Activated CD8-positive, alpha-beta memory T cell treated with anti-CD3 and anti-CD28 coated beads, Interleukin-2, amount 50 U/mL, for 24 hours (primary cell): ENCODE data around the gene ULK1.
"Not testable (repeated sequence)": the region's sequence is repeated elsewhere in the genome, so short reads cannot be mapped to it uniquely, and the experiment has no call there.

Experiments used
- DNase-seq: peaks from one replicate; pipeline ENCODE4 v3.0.0-alpha.2; 2020; ENCODE audit errors: extremely low read depth

ULK1 gene

DNA sequence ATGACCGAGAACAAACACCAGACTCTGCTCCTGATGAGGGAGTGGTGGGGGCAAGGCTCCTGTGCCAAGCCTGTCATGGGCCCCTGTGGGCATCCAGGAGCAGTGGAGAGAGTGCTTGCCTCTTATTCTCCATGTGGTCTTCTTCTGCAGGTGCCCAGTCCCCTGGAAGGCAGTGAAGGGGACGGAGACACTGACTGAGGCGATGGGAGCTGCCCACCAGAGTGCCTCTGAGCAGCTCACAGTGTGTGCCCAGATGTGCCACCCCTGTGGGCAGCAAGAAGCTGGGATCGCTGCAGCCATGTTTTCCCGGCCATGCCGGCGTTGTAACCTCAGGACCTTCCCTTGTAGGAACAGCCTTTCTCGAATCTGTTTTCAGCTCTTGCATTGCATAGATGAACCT is 49.0 kb downstream of the ULK1 start:
- DNase-seq = no peak

DNA sequence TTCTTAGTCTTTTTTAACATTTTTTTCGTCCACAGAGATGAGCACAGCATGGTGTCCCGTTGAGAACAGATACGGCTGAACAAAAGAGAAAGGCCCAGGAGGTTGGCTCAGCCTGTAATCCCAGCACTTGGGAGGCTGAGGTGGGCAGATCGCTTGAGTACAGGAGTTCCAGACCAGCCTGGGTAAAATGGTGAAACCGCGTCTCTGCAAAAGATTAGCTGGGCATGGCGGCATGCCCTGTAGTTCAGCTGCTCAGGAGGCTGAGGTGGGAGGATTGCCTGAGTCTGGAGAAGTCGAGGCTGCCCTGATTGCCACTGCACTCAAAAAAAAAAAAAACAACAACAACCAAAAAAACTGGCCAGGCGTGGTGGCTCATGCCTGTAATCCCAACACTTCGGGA is 49.5 kb downstream of the ULK1 start:
- DNase-seq = no peak

DNA sequence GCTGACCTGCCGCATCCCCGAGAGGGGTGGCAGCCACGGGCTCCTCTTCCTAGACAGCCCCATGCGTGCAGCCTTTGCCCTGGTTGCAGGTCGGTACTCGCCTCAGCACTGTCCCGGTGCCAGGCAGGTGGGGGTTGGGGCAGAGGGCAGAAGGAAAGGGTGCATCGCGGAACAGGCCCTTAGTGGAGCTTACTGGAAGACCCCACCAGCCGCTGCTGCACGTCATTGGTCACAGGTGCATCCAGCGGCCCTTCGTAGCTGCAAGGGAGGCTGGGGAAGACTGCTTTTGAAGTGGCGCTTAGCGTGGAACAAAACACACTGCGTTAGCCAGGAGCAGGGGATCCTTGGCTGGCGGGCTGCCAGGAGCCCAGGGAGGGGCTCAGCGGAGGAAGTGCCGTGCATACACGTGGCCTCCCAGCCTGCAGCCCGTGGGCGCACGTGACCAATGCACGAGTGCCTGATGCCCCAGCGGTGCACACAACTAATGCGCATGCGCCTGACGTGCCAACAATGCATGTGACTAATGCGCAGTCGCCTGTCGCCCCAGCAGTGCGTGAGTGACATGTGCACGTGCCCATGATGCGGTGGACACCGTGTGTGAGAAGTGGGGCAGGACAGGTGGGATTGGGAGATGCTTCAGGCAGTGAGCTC is 50.3 kb downstream of the ULK1 start:
- DNase-seq = no peak

DNA sequence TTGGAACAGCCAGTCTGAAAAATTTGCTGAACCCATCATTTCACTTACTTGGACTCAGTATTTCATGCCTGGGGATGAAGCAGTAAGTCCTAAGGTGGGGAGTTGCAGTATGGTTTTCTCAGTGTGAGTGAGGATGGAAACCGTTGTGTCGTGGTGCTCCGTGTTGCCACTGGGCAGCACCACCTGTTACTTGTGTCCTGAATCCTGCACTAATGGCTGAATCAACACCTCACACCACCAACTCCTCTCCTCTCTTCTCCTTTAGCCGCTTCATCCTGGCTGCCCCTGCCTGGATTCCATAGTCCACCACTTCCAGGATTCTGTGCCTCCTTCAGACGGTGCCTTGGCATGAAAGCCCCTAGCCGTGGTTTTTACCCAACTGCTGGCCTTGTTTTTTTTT is 52.3 kb downstream of the ULK1 start:
- DNase-seq = no peak

DNA sequence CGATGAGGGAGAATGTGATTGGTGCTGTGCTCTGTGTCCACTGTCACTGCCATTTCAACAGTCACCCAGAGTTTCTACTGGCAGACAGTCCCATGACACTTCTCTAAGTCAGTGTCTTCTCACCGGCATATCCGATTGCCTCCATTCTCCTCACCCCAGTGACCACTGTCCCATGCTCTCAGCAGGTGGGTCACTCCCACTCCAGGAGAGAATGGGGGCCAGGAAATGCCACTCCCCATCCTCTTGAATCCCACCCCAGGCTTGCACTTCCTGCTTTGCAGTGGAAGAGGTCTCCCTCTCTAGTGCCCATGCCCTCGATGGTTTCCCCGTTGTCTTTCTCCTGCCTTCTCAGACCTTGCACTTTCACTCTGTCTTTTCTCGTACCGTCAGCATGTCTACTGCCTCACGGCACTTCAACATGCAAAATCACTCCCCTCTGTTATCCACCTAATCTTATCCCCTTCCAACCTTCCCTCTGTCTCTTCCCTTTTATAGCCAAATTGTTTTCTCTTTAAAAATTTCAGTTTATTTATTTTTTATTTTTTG is 53.1 kb downstream of the ULK1 start:
- no peak for DNase-seq

DNA sequence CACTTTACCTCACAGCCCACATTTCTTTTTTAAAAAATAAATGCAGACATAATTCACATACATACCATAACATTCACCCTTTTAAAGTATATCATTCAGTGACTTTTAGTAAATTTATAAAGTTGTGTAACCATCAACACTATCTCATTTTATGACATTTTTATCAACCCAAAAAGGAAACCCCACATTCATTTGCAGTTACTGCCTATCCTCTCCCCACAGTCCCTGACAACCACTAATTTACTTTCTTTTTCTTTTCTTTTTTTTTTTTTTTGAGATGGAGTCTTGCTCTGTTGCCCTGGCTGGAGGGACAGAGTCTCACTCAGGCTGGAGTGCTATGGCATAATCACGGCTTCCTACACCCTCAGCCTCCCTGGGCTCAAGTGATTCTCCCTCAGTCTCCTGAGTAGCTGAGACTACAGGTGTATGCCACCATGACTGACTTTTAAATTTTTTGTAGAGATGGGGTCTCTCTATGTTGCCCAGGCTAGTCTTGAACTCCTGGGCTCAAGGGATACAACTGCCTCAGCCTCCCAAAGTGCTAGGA is 53.8 kb downstream of the ULK1 start:
- DNase-seq = no peak

DNA sequence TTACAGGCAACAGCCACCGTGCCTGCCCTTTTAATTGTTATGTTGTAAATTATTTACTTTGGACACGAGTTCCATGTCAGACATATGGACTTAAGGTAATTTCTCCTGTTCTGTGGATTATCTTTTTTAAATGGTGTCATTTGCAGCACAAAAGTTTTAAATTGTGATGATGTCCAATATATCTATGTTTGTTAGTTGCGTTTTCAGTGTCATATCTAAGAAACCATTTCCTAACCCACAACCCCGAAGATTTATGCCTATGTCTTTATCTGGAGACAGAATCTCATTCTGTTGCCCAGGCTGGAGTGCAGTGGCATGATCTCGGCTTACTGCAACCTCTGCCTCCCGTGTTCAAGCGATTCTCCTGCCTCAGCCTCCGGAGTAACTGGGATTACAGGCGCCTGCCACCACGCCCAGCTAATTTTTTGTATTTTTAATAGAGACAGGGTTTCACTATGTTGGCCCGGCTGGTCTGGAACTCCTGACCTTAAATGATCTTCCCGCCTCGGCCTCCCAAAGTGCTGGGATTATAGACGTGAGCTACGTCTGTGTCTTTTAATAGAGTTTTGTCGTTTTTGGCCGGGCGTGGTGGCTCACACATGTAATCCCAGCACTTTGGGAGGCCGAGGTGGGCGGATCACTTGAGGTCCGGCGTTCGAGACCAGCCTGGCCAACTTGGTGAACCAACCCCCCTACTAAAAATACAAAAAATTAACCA is 54.5 kb downstream of the ULK1 start:
- DNase-seq = not testable (repeated sequence)

DNA sequence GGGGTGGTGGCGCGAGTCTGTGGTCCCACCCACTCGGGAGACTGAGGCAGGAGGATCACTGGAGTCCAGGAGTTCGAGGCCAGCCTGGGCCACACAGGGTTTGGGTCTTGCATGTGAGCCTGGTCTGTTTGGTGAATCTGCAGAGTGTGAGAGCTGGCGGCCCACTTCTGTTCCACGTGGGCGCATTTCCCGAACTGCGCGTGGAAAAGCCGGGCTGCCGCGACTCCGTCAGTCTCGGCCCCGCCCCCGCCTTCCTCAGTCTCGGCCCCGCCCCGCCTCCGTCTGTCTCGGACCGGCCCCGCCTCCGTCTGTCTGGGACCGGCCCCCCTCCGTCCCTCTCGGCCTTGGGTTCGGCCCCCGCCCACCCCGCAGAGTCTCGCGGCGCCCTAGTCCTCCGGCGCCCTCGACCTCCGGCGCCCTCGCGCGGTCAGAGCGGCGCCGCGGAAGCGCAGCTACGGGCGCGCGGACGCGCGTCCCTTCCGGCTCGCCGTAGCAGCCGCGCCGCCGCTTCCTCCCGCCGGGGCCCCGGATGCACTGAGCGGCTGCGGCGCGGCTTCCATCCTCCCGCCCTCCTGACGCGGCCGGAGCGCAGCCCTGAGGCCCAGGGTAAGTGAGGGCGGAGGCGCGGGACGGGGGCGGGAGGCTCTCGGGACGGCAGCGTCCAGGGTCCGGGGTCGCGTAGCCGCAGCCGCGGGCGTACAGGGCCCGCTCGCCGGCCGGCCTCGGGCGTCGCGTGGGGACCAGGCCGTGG is 55.2 kb downstream of the ULK1 start, which contains the start of gene EP400:
Gene EP400, plus strand, starts transcription at position 512 of the 751 bp plus-strand sequence. CDS start 10,678 bp downstream, outside the sequence.
- peak; percentile 85 for DNase-seq

DNA sequence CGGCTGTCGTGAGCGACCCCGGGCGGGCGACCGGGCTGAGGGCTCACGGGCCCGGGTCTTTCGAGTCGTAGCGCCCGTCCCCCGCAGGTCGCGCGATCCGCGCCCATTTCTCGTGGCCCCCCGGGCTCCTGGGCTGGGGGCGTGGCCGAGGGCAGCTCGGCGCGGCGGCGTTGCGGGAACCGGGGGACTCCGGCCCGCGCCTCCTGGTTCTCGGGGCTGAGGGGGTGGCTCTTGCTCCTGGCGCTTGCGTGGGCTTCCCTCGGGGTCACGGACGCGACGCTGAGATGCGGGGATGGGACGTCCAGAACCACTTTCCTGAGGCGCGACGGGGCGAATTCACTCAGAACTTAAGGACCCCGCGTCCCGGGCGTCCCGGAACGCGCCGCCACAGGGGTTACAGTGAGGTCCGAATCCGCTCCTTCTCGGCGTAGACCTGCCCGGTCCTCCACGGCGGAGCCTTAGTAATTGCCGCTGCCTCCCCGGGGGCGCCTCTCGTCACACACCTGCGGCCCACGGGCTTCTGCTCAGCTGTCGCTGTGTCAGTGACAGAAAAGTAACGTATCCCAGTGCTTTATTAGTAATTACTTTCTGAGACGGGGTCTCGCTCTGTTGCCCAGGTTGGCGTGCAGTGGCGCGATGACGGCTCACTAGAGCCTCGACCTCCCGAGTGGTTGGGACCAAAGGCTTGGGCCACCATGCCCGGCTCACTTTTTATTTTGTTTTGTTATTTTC is 55.9 kb downstream of the ULK1 start:
- no peak for DNase-seq

DNA sequence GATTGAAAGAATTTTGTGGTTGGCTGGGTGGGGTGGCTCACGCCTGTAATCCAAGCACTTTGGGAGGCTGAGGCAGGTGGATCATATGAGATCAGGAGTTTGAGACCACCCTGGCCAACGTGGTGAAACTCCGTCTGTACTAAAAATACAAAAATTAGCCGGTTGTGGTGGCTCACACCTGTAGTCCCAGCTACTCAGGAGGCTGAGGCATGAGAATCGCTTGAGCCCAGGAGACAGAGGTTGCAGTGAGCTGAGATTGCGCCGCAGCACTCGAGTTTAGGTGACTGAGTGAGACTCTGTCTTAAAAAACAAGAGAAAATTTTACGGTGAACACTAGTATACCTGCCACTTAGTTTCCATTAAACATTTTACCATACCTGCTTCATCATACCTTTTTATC is 59.4 kb downstream of the ULK1 start:
- not testable (repeated sequence) for DNase-seq

DNA sequence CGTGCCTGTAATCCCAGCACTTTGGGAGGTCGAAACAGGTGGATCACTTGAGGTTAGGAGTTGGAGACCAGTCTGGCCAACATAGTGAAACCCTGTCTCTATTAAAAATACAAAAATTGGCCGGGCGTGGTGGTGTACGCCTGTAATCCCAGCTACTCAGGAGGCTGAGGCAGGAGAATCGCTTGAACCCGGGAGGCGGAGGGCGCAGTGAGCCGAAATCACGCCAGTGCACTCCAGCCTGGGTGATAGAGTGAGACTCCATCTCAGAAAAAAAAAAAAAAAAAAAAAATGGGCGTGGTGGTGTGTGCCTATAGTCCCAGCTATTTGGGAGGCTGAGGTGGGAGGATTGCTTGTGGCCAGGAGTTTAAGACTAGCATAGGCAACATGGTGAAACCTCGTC is 60.0 kb downstream of the ULK1 start:
- not testable (repeated sequence) for DNase-seq

DNA sequence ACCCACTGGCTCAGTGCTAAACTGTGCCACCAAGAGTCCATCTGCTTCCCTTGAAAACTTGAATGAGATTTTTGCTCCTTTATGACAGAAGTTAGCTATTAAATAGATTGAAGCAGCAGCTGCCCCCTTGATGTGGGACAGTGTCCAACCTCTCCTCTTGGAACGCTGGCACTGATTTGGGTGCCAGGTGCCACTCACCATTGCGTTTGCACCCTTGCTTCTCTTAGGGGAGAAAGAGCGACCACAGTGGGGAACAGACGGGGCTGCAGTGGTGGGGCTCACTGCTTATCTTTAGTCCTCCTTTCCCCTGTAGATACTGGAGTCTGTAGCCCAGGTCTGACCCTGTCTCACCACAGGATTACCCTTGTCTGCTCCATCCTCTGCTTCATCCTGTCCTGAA is 64.7 kb downstream of the ULK1 start:
- DNase-seq = no peak

DNA sequence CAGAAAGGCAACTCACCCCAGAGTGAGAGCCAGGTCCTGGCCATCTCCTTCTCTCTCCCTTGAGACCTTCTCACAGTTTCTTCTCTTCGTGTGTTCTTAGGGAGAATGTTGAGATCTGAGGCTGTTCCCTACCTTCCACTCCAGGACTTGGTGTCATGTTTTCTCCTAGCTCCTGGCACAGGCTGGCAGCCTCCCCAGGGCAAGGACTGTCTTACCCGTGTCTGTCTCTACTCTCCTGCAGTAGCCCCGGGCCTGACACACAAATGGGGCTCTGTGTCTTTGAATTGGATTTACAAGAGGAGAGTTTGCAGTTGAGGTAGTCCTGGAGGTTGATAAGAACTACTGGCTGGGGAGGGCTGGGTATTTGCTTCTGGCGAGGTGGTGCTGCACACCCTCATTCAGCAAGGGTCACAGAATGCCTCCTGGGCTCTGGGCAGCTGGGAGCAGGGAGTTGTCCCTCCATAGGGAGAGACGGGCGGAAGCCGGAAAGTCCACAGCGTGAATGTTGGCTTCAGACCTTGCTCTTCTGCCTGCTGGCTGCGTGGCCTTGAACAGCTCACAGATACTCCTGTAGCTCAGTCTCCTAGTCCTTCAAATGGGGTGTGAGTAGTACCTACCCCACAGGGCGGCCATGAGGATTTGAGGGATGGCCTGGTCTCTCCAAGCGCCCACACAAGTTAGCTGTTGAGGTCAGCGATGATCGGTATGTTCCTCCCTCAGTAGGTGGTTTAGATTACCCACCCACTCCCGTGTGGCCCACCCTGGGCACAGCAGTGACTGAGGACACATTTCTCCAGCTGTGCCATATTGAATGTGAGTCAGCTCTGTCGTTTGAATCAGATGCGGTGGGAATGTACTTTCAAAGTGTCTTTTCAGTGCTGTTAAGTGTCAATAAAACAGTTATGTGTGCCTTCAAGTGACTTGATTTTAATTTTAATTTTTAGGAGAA is 65.5 kb downstream of the ULK1 start:
- no peak for DNase-seq

DNA sequence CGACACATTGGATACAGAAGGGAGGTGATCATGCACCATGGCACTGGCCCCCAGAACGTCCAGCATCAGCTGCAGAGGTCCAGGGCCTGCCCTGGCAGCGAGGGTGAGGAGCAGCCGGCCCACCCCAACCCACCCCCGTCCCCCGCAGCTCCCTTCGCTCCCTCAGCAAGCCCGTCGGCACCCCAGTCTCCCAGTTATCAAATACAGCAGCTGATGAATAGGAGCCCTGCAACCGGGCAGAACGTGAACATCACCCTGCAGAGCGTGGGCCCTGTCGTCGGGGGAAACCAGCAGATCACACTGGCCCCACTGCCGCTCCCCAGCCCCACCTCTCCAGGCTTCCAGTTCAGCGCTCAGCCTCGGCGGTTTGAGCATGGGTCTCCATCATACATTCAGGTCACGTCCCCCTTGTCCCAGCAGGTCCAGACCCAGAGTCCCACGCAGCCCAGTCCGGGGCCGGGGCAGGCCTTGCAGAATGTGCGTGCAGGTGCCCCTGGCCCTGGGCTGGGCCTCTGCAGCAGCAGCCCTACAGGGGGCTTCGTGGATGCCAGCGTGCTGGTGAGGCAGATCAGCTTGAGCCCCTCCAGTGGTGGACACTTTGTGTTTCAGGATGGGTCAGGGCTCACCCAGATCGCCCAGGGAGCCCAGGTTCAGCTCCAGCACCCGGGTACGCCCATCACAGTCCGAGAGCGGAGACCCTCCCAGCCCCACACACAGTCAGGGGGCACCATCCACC is 66.3 kb downstream of the ULK1 start:
- not testable (repeated sequence) for DNase-seq

DNA sequence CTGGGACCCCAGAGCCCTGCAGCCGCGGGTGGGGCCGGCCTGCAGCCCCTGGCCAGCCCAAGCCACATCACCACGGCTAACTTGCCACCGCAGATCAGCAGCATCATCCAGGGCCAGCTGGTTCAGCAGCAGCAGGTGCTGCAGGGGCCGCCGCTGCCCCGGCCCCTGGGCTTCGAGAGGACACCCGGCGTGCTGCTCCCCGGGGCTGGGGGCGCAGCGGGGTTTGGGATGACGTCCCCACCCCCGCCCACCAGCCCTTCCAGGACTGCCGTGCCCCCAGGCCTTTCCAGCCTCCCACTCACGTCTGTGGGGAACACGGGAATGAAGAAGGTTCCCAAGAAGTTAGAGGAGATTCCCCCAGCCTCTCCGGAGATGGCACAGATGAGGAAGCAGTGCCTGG is 66.9 kb downstream of the ULK1 start:
- DNase-seq = not testable (repeated sequence)

DNA sequence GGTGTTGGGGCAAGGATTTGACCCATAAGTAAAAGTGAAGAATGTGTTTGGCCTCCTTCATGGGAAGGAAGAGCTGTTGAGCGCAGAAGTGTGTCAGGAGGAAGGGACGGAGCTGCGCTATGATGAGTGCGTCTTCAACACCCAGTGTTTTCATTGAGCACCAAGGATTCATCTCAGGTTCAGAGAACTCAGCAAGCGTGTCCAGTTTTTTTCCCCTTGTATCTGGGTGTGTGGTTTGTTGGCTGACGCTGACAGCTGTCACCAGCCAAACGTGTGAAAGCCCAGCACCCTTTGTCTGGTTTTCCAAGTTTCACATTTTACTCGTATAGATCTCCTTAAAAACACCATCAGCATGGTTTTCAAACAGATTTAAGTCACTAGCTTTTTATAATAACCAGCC is 67.6 kb downstream of the ULK1 start:
- no peak for DNase-seq

DNA sequence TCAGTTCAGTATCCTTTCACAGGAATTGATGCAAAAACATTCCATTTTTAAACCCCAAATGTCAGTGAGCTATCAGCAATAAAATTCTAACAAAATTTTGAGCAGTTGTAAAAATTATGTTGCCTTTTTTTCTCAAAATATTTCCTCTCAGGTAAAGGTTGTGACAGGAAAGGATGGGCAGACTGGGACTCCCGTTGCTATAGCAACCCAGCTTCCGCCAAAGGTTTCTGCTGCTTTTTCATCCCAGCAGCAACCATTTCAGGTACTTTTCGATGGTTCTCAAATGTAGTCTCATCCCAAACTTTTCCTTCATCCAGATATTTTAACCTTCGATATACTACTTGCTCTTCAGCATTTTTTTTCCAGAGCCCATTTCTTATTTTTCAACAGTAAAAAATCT is 69.0 kb downstream of the ULK1 start:
- DNase-seq = no peak

DNA sequence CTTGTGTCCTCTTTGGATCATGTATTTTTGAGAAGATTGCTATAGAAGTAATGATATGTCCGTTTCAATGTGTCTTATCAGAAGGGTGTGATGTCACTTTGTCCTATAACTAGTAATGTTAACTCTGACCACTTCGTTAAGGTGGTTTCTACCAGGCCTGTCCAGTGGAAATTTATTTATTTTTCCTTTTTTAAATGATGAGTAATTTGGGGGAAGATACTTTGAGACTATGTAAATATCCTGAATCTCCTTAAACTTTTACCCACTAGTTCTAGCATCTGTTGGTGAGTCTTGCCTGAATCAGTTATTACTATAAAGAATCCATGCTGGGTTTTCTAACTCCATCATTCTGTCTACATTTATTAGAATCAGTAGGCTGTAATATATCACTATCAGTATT is 70.7 kb downstream of the ULK1 start:
- no peak for DNase-seq

DNA sequence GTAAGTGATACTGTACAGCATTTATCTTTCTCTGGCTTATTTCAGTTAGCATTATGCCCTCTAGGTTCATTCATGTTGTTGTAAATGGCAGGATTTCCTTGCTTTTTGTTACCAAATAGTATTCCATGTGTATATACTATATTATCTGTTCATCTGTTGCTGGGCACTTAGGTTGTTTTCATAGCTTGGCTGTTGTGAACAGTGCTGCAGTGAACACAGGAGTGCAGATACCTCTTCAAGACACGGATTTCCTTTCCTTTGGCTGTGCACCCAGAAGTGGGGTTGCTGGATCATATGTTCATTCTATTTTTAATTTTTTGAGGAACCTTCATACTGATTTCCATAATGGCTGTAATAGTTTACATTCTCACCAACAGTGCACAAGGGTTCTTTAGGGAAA is 76.8 kb downstream of the ULK1 start:
- DNase-seq = no peak
